Measurements from ENCODE around the gene ZBTB33. TPM values are rescaled to one million over a fixed set of nuclear protein-coding genes. Genes with fewer than 3 reads are reported as not detected.

ZBTB33 gene
- total and polyA plus RNA-seq, 2 experiments from 2014 or later: 8.5 to 11.6 TPM

DNA sequence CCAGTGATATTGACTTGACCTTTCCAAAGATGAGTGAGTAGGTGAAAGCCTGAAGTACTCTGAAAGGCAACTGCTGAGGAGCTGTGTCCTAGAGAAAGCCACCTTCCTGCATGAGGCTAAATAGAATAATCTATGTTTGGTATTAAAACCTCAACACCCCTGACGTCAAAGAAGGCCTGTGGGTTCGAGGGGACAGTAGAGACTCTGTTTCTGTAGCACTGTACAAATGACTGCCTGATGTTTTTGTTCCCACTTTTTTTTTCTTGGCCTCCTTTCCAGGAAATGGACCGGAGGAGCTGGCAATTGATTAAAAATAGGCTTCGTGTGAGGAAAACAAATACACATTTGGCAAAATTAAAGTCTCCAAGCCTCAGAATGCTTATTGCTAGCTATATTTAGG lies 31.1 kb downstream of the ZBTB33 start:
- no peaks in the 10 kb centered on the region for H3F3A ChIP-seq (ENCODE audit: insufficient read depth)
- no peaks in the 10 kb centered on the region for H3K4me1 ChIP-seq (ENCODE audit: insufficient read depth)
- H3K9me2 ChIP-seq (ENCODE audit: insufficient read depth): no peaks in the 10 kb centered on the region
- H3K4me3 ChIP-seq: no peak overlapping the region
- no peaks in the 10 kb centered on the region for H3K79me2 ChIP-seq (ENCODE audit: insufficient read depth)
- WGBS, 2 experiments (ENCODE audit: low coverage in 1 of 2, low lambda C conversion rate in 2 of 2, missing lambda C conversion rate in 2 of 2): 5 to 6% methylated on average over 4 of the region's 4 CpGs
- no peaks in the 10 kb centered on the region for H3K27me3 ChIP-seq (replicated peaks; ENCODE audit: insufficient read depth)
- no peak overlapping the region for H3K9ac ChIP-seq
- H3K36me3 ChIP-seq (ENCODE audit: low read depth): no peaks in the 10 kb centered on the region
- no peaks in the 10 kb centered on the region for H4K20me1 ChIP-seq (ENCODE audit: insufficient read depth)
- no peak overlapping the region for H3K27ac ChIP-seq
- no peak for DNase-seq
- TF ChIP-seq EZH2 (IDR thresholded peaks at IDR 0.05; ENCODE audit: insufficient read depth, poor library complexity, severe bottlenecking) (no peak), EZH2phosphoT487 (IDR thresholded peaks at IDR 0.05; ENCODE audit: insufficient read depth, low read depth) (no peak)
- no peak overlapping the region for H2AFZ ChIP-seq
- in situ Hi-C loops (cut with MboI): no loop called here
- H3K9me3 ChIP-seq (ENCODE audit: low read depth): no peaks in the 10 kb centered on the region
- H3K4me2 ChIP-seq (ENCODE audit: unreplicated experiment): no peak overlapping the region

DNA sequence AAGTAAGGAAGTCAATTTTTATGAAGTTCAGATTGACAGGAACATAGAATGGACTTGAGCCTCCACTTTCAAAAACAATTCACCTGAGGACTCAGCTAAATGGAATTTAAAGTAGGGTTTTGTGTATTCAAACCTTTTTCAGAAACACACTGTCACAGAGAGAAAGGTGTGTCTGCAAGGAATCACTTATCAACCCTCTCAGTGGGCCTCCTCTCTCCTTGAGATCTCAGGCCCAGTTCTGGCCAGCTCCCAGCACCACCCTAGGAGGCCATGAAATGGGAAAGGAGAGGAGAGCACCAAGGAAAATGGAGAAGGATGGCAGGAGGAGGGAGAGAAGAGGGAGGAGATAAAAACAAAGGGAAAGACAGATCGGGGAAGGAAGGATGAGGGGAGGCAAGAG lies 32.1 kb downstream of the ZBTB33 start:
- Histone ChIP-seq H3K4me3 (no peak overlapping the region), H3K9me3 (ENCODE audit: low read depth) (no peaks in the 10 kb centered on the region), H3K36me3 (ENCODE audit: low read depth) (no peaks in the 10 kb centered on the region), H3F3A (ENCODE audit: insufficient read depth) (no peaks in the 10 kb centered on the region), H3K79me2 (ENCODE audit: insufficient read depth) (no peaks in the 10 kb centered on the region), H3K4me1 (ENCODE audit: insufficient read depth) (no peaks in the 10 kb centered on the region), H3K9me2 (ENCODE audit: insufficient read depth) (no peaks in the 10 kb centered on the region), H3K4me2 (ENCODE audit: unreplicated experiment) (no peak overlapping the region), H2AFZ (no peak overlapping the region), H3K27ac (no peak overlapping the region), H3K27me3 (replicated peaks; ENCODE audit: insufficient read depth) (no peaks in the 10 kb centered on the region), H4K20me1 (ENCODE audit: insufficient read depth) (no peaks in the 10 kb centered on the region), H3K9ac (no peak overlapping the region)
- in situ Hi-C loops (cut with MboI): no loop called here
- DNase-seq: no peak
- WGBS, 2 experiments (ENCODE audit: low coverage in 1 of 2, low lambda C conversion rate in 2 of 2, missing lambda C conversion rate in 2 of 2): 67 to 79% methylated on average over 1 of the region's 1 CpG
- TF ChIP-seq EZH2phosphoT487 (IDR thresholded peaks at IDR 0.05; ENCODE audit: insufficient read depth, low read depth) (no peak), EZH2 (IDR thresholded peaks at IDR 0.05; ENCODE audit: insufficient read depth, poor library complexity, severe bottlenecking) (no peak)

DNA sequence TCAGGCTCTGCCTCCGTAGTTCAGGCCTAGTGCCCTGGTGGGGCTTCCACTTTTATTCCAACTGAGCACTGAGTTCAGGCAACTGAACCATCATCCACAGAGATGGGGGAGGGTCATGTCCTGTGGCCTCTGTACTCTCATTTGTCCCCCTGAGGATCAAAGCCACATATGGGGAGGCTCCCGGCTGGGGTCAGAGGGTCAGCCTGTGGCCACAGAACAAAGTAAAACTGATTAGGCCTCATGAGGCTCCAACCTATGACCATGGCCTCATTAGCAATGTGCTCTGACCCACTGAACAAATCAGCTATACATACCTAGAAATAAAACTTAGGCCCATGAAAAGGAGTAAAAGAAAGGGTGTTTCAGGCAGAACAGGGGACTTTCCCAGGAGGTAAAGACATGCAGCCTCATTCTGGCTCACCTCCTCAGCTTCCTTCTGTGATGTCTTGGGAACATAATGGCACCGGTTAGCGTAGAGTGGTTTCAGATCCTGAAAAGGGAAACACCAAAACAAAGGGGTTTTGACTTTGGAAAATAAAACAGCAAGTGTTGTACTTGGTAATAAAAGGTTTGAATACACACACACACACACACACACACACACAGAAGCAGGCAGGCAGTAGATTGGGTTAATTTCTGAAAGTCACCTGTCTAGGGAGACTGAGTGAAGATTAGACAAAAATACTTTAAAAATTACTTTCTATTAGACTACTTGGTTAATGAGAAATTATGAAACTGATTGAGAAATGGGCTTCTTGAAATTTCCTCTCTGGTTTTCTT lies 36.3 kb downstream of the ZBTB33 start:
- H3K9me3 ChIP-seq (ENCODE audit: low read depth): no peaks in the 10 kb centered on the region
- H3K9me2 ChIP-seq (ENCODE audit: insufficient read depth): no peaks in the 10 kb centered on the region
- 41 to 63% methylated on average over 3 to 4 of the region's 4 CpGs for WGBS, 2 experiments (ENCODE audit: low coverage in 1 of 2, low lambda C conversion rate in 2 of 2, missing lambda C conversion rate in 2 of 2)
- TF ChIP-seq EZH2phosphoT487 (IDR thresholded peaks at IDR 0.05; ENCODE audit: insufficient read depth, low read depth) (no peak), EZH2 (IDR thresholded peaks at IDR 0.05; ENCODE audit: insufficient read depth, poor library complexity, severe bottlenecking) (no peak)
- H3K4me3 ChIP-seq: no peak overlapping the region
- no peaks in the 10 kb centered on the region for H3K27me3 ChIP-seq (replicated peaks; ENCODE audit: insufficient read depth)
- no peaks in the 10 kb centered on the region for H3K79me2 ChIP-seq (ENCODE audit: insufficient read depth)
- H2AFZ ChIP-seq: no peak overlapping the region
- H3K27ac ChIP-seq: no peak overlapping the region
- H3K4me2 ChIP-seq (ENCODE audit: unreplicated experiment): no peak overlapping the region
- no peaks in the 10 kb centered on the region for H4K20me1 ChIP-seq (ENCODE audit: insufficient read depth)
- H3K4me1 ChIP-seq (ENCODE audit: insufficient read depth): no peaks in the 10 kb centered on the region
- DNase-seq: no peak
- H3K36me3 ChIP-seq (ENCODE audit: low read depth): no peaks in the 10 kb centered on the region
- no peaks in the 10 kb centered on the region for H3F3A ChIP-seq (ENCODE audit: insufficient read depth)
- in situ Hi-C loops (cut with MboI): no loop called here
- H3K9ac ChIP-seq: no peak overlapping the region

DNA sequence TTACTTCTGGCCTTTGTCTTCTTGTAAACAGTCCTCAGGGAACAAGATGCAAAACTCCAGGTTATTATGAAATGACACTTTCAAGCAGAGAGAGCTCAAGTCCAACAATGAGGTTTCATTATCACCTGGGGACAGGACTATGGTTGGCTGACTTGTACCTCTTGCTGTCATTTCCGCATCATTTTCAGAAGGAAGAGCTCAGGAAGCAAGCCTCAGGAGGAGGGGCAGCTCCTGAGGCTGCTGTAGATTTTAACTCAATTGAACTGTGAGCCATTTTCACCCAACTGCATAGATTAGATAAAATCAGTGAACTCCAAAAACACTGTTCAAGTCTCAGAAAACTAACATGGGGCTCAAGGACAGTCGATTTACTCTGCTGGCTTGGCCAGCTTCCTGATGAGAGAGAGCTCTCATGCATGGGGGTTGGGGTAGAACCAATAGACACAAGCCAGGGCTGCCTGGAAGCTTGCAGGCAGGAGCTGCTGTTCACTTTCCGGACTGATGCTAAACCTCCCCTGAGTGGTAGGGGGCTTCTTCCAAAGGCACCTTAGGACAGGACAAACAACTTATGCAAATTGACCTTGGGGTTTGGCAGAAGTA lies 37.0 kb downstream of the ZBTB33 start:
- Histone ChIP-seq H4K20me1 (ENCODE audit: insufficient read depth) (no peaks in the 10 kb centered on the region), H3K9me2 (ENCODE audit: insufficient read depth) (no peaks in the 10 kb centered on the region), H3K9ac (no peak overlapping the region), H3K27me3 (replicated peaks; ENCODE audit: insufficient read depth) (no peaks in the 10 kb centered on the region), H3K27ac (no peak overlapping the region), H2AFZ (no peak overlapping the region), H3K79me2 (ENCODE audit: insufficient read depth) (no peaks in the 10 kb centered on the region), H3K36me3 (ENCODE audit: low read depth) (no peaks in the 10 kb centered on the region), H3K4me3 (no peak overlapping the region), H3K4me1 (ENCODE audit: insufficient read depth) (no peaks in the 10 kb centered on the region), H3F3A (ENCODE audit: insufficient read depth) (no peaks in the 10 kb centered on the region), H3K9me3 (ENCODE audit: low read depth) (no peaks in the 10 kb centered on the region), H3K4me2 (ENCODE audit: unreplicated experiment) (no peak overlapping the region)
- TF ChIP-seq EZH2phosphoT487 (IDR thresholded peaks at IDR 0.05; ENCODE audit: insufficient read depth, low read depth) (no peak), EZH2 (IDR thresholded peaks at IDR 0.05; ENCODE audit: insufficient read depth, poor library complexity, severe bottlenecking) (no peak)
- DNase-seq: no peak
- WGBS, 2 experiments (ENCODE audit: low coverage in 1 of 2, low lambda C conversion rate in 2 of 2, missing lambda C conversion rate in 2 of 2): 47 to 49% methylated on average over 3 of the region's 3 CpGs
- in situ Hi-C loops (cut with MboI): no loop called here
